RWPE1 (cell line): Measurements from ENCODE around the gene LY6G6C.
A peak's percentile ranks its signal among the peaks of the same experiment; 100 is the strongest.

Experiments
- CTCF ChIA-PET: fragments of 350-600 bp; sonication (Branson Sonifier 250); formaldehyde crosslinking; extraction: SDS; loops from one replicate; lab custom pipeline; 2021; lab: Yijun Ruan, JAX
- POLR2A ChIA-PET: fragments of 400-600 bp; formaldehyde crosslinking; extraction: SDS; loops from one replicate; lab custom pipeline; 2020; ENCODE audit warnings: antibody characterized with exemption; ENCODE audit not compliant: low non-redundant PET; lab: Yijun Ruan, JAX
- DNase-seq: peaks from one replicate; pipeline ENCODE4 v3.0.0; 2012; ENCODE audit warnings: low spot score
- H3K27ac ChIP-seq: fragments of 450-650 bp; 2 replicates; pipeline ENCODE4 v1.5.1; 2017
- TF ChIP-seq, protein P1 (sequence below): fragments of 450-650 bp; conservative IDR thresholded peaks from 2 replicates; pipeline ENCODE4 v1.5.1; 2017; ENCODE audit warnings: low read depth, mild to moderate bottlenecking

LY6G6C gene

DNA sequence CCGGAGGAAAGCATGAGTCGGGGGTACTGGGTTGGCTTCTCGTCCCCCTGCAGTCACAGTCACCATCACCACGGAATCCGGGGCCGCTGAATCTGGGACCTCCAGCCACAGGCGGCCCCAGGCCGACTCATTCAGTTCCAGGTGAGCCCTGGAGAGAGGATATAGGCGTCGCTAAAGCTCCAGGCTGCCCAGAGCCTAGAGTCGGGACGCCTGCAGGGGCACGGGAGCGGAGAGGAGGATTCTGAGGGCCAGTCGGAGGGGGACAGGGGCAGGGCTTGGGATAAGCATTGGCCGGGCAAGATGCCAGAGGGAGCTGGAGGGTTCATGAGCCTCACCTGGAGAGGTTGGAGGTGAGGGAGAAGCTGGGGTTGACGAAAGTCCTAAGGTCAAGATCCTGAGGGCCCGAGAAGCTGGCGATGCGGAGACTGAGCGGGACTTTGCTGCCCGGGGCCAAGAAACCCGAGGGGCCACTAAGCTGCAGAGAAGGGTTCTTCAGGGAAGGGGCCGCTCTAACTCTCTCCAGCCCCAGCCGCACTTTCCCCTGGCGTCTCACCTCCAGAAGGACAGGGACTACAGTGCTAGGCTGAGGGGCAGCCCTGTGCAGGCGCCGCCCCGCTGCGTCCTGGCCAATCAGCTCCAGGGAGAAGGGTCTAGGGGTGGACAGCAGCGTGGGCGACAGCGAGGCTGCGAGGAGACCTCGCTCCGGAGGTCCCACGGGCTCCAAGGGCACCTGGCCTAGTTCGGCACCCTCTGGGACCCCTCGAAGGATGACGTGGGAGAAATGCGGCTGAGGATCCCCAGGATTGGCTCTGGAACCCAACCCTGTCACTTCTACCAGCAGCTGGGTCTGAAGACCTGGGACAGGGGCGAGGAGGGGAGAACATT lies 44.6 kb upstream of the LY6G6C start:
- DNase-seq, result no peak
- H3K27ac ChIP-seq, result no peak overlapping the region
- CTCF ChIA-PET, result no interaction called here
- TF ChIP-seq, protein P1, sequence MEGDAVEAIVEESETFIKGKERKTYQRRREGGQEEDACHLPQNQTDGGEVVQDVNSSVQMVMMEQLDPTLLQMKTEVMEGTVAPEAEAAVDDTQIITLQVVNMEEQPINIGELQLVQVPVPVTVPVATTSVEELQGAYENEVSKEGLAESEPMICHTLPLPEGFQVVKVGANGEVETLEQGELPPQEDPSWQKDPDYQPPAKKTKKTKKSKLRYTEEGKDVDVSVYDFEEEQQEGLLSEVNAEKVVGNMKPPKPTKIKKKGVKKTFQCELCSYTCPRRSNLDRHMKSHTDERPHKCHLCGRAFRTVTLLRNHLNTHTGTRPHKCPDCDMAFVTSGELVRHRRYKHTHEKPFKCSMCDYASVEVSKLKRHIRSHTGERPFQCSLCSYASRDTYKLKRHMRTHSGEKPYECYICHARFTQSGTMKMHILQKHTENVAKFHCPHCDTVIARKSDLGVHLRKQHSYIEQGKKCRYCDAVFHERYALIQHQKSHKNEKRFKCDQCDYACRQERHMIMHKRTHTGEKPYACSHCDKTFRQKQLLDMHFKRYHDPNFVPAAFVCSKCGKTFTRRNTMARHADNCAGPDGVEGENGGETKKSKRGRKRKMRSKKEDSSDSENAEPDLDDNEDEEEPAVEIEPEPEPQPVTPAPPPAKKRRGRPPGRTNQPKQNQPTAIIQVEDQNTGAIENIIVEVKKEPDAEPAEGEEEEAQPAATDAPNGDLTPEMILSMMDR, result no peak
- POLR2A ChIA-PET, result no interaction called here

DNA sequence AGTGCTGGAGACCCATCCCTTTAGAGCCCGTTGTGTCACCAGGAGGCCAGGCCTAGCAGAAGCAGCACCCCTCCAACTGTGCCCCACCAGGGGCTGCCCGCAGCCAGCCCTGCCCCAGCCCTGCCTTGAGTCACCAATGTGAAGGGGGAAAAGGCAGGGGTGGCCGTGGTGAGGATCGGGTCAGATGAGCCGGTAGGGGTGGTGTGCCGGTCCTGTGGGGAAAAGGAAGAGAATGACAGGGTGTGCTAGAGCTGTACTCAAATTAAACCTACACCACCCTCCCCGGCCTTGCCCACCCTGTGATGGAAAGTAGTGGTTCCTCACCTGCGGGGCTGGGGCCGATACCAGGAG lies 44.0 kb upstream of the LY6G6C start:
- ChIA-PET CTCF (interaction anchor here (0.6 kb wide), 1 partner anchor 185 kb away, joined by 3 read pairs; no protein-coding TSS in a partner anchor), POLR2A (no interaction called here)
- H3K27ac ChIP-seq, result no peak overlapping the region
- DNase-seq, result no peak
- TF ChIP-seq, protein P1, result no peak

DNA sequence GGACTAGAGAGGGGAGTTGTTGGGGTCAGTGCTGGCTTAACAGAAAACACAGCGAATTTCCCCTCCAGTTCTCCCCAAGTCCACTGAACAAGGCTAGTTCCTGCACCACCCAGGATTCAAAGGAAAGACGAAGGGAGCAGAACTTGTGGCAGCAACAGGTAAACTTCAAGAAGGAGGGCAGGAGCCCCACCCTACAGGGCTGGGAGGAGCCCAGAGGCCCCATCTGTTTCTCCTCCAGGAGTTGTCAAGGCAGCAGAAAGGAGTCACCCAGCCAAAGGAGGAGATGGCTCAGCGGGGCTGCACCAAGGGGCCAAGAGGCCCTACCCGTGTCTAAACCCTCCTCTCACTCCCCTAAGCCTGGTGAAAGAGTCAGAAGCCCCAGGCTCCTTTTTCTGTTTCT lies 42.7 kb upstream of the LY6G6C start:
- POLR2A ChIA-PET, result no interaction called here
- TF ChIP-seq, protein P1, result no peak

DNA sequence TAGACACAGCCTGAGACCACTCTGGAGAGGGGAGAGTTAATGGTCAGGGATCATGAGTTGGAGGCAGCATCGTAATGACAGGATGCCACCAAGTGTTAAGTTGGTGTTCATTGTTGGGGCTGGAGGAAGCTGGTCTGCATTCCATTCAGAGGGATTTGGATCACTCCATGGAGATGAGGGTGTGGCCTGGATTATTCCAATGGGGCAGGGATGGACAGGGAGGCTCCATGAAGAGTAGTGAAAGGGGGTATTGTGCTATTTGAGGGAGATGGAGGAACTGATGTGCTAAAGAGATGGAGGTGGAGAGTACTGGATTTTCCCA lies 42.0 kb upstream of the LY6G6C start:
- POLR2A ChIA-PET, result no interaction called here
- H3K27ac ChIP-seq, result peak overlapping the region; percentile 66
- CTCF ChIA-PET, result no interaction called here
- DNase-seq, result peak; percentile 58
- TF ChIP-seq, protein P1, result no peak

More for the DNA sequence above, 42.7 kb upstream of the LY6G6C start:
- no peak for DNase-seq
- CTCF ChIA-PET, result no interaction called here
- H3K27ac ChIP-seq, result peak overlapping the region; percentile 66

DNA sequence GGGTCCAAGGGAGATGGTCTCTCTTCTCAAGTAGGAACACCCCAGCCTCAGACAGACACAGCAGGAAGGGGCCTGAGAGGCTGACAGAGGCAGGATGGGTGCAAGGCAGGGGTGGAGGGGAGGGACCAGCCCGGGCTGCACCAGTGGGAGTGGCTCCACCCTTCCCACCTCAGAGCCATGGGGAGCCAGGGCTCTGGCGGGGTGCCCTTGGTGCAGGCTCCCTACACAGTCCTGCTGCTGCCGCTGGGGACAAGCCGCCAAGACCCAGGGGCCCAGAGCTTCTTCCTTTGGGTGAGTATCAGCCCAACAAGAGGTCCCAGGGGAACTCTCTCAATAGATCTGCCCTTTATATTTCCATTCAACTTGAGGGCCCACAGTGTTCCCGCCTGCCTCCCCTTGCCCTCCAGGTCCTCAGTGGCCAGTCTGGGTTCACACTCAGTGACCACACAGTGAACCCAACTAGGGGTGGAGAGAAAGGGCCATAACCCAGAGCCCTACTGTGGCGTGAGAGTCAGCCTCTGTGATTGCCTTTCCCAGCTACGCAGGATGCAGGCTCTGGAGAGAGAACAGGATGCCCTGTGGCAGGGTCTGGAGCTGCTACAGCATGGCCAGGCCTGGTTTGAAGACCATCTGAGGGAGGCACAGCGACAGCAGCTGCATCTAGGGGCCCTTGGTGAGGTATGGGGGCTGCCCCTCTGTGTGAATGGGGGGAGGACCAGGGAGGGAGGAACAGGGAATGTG lies 41.5 kb upstream of the LY6G6C start:
- CTCF ChIA-PET, result no interaction called here
- POLR2A ChIA-PET, result no interaction called here
- no peak for DNase-seq
- TF ChIP-seq, protein P1, result no peak
- H3K27ac ChIP-seq, result peak overlapping the region; percentile 66

DNA sequence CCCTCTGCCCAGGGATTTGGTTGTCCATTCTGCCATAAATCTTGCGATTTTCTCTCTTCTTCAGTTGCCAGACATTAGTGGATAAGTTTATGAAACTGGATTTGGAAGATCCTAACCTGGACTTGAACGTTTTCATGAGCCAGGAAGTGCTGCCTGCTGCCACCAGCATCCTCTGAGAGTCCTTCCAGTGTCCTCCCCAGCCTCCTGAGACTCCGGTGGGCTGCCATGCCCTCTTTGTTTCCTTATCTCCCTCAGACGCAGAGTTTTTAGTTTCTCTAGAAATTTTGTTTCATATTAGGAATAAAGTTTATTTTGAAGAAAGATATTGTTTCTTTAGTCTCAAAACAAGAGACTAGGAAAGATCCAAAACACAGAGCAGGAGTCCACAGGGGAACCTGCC lies 40.8 kb upstream of the LY6G6C start, which contains the start of gene SAPCD1:
SAPCD1 (plus strand) TSS at position 301 of the 400 bp plus-strand sequence. CDS start 399 bp downstream, outside the sequence.
- DNase-seq, result no peak
- peak within 1 kb of the TSS; percentile 66 for H3K27ac ChIP-seq
- ChIA-PET CTCF (no interaction called here), POLR2A (no interaction called here)
- TF ChIP-seq, protein P1, result no peak
